Activated CD4-positive, alpha-beta T cell treated with anti-CD3 and anti-CD28 coated beads for 36 hours (primary cell): ENCODE results near the gene ACSL5. TPM values are rescaled to one million over a fixed set of nuclear protein-coding genes. Genes with fewer than 3 reads are reported as not detected.
"Not testable (repeated sequence)": the region's sequence is repeated elsewhere in the genome, so short reads cannot be mapped to it uniquely, and the experiment has no call there.

Source experiments
- ATAC-seq: fragments of 200-7000 bp; cut with Tn5 transposase; one replicate; pipeline ENCODE4 v1.10.0; 2021; ENCODE audit warnings: mild to moderate bottlenecking, moderate library complexity
- CTCF ChIA-PET: fragments of 350-600 bp; sonication (Branson Sonifier 250); formaldehyde crosslinking; loops from one replicate; lab custom pipeline; 2021; ENCODE audit warnings: antibody characterized with exemption; lab: Charles Lee
- POLR2A ChIA-PET: fragments of 350-600 bp; sonication (Branson Sonifier 250); formaldehyde crosslinking; loops from one replicate; lab custom pipeline; 2021; ENCODE audit warnings: antibody characterized with exemption, inconsistent platforms; lab: Charles Lee
- DNase-seq: peaks from one replicate; pipeline ENCODE4 v3.0.0-alpha.2; 2020
- H3K27ac Mint-ChIP-seq: one replicate; pipeline ENCODE4 v1.8.0; 2021; ENCODE audit warnings: mixed read lengths
- H3K27me3 Mint-ChIP-seq: one replicate; pipeline ENCODE4 v1.8.0; 2021; ENCODE audit warnings: mixed read lengths
- H3K36me3 Mint-ChIP-seq: one replicate; pipeline ENCODE4 v1.8.0; 2021; ENCODE audit warnings: low read depth, mixed read lengths
- H3K4me1 Mint-ChIP-seq: one replicate; pipeline ENCODE4 v1.8.0; 2021; ENCODE audit warnings: mixed read lengths
- H3K4me3 Mint-ChIP-seq: one replicate; pipeline ENCODE4 v1.8.0; 2021; ENCODE audit warnings: mild to moderate bottlenecking, moderate library complexity, mixed read lengths
- H3K9me3 Mint-ChIP-seq: one replicate; pipeline ENCODE4 v1.8.0; 2021; ENCODE audit warnings: low read depth, mixed read lengths
- intact Hi-C, 2 experiments: fragments of 100-400 bp; cut with DNase I in 1 of 2; cut with micrococcal nuclease in 1 of 2; formaldehyde crosslinking; loops; one replicate each; pipeline versions ENCODE4 v1.14.2 to v1.15.1; 2022 to 2024; cut with DNase I, micrococcal nuclease
- total RNA-seq, 2 experiments: library from RNA; stranded (reverse); gene quantifications; one replicate each; pipeline ENCODE4 v1.2.3, GENCODE V29; 2021

The ACSL5 gene
- total RNA-seq, 2 experiments from 2014 or later = 32.0 to 32.1 TPM

DNA sequence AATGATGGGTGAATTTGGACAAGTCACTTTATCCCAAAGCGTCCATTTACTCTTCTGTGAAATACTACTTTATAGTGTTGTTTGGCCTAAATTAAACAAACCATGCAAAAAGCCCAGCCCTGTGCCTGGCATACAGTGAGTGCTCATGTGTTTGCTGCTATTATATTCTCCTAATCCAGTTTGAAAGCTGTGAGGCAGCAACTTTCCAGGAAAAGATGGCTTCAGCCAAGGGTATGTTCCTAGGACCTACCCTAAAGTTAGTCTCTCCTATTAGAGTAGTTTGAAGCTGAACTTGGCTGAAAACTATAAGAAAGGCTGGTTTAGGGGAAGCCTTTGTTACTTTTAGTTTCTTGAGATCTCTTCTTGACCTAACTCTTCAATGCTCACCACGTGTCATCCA, 19.9 kb downstream of the ACSL5 start:
- Mint-ChIP-seq H3K27ac (no peak overlapping the region), H3K4me3 (no peak overlapping the region), H3K4me1 (peaks cover 23% of the 10 kb centered on the region), H3K9me3 (no peaks in the 10 kb centered on the region), H3K27me3 (no peaks in the 10 kb centered on the region), H3K36me3 (peaks cover 4% of the 10 kb centered on the region)
- ChIA-PET CTCF (no interaction called here), POLR2A (no interaction called here)
- DNase-seq (no peak), ATAC-seq (no peak)
- intact Hi-C loops = no loop called here

DNA sequence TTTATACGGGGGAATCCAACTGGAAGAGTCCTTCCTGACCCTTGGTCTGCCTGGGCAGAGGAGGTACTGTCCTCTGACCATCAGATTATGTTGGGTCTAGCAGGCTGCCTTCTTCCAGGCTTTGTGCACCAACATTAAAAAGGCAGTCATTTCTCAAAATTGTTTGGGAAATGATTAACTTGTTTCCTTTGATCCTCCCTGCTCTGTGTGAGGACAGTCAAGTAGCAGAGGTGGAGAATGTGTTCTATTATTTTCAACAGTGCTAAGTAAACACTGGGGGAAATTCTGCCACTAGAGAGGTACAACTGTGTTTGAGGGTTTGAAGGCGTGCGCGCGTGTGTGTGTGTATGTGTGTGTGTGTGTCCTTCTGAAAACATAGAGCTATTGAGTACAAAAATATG, 20.6 kb downstream of the ACSL5 start:
- no peaks in the 10 kb centered on the region for H3K9me3 Mint-ChIP-seq
- intact Hi-C loops = no loop called here
- H3K4me1 Mint-ChIP-seq = peaks cover 17% of the 10 kb centered on the region
- H3K36me3 Mint-ChIP-seq = peaks cover 7% of the 10 kb centered on the region
- H3K27ac Mint-ChIP-seq = no peak overlapping the region
- ChIA-PET CTCF (no interaction called here), POLR2A (no interaction called here)
- H3K27me3 Mint-ChIP-seq = no peaks in the 10 kb centered on the region
- no peak overlapping the region for H3K4me3 Mint-ChIP-seq
- no peak for ATAC-seq
- DNase-seq = no peak

DNA sequence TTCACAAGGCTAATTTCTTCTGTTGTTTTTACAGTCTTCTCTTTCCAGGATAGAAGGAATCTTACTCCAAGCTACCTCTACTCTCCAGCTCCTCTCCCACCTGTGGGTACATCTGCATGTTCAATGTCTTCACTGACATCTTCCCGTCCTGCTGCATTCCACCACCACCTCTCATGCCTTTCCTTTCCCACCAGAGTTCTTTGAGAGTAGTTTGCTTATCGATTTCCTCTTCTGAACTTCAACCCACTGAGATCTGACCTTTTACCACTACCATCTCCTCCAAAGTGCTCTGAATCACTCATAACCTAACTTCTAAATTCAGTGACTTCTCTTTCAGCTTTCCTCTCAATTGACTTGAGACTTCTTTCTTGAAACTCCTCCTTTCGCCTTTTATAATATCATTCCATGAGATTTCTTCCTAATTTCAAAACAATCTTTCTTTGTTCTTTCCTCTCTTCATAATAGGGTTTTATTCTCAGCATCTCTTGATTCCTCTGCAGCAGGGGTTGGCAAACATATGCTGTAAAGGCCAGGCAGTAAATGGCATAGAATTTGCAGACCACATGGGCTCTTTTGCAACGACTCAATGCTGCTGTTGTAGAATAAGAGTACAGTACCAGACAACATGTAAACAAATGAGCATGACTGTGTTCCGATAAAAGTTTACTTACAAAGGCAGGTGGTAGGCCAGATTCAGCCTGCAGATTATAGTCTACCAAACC, 22.1 kb downstream of the ACSL5 start:
- DNase-seq (no peak), ATAC-seq (no peak)
- POLR2A ChIA-PET = no interaction called here
- H3K9me3 Mint-ChIP-seq = no peaks in the 10 kb centered on the region
- CTCF ChIA-PET = no interaction called here
- H3K36me3 Mint-ChIP-seq = peaks cover 13% of the 10 kb centered on the region
- no peaks in the 10 kb centered on the region for H3K27me3 Mint-ChIP-seq
- H3K4me1 Mint-ChIP-seq = peaks cover 7% of the 10 kb centered on the region
- H3K4me3 Mint-ChIP-seq = no peak overlapping the region
- intact Hi-C loops = no loop called here
- H3K27ac Mint-ChIP-seq = no peak overlapping the region

DNA sequence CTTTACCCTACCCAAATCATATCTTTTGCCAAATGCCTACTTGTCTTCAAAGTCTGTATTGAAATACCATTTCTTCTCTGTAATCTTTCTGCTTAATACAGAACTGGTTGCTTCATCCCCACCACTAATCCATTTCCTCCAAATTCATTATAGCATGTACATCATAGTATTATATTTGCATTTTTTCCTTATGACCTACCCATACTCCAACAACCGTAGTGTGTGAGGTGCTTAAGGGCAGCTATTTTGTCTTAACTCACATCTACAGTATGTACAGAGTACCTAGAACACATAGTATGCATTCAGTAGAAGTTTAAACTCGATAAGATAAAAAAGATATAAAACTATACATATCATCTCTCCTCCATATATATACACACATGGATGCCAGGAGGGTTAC, 23.7 kb downstream of the ACSL5 start:
- intact Hi-C loops = no loop called here
- no peak overlapping the region for H3K4me3 Mint-ChIP-seq
- DNase-seq (no peak), ATAC-seq (no peak)
- H3K27ac Mint-ChIP-seq = no peak overlapping the region
- ChIA-PET CTCF (interaction anchor here (0.6 kb wide), 1 partner anchor 16 kb away, joined by 3 read pairs; no protein-coding TSS in a partner anchor), POLR2A (no interaction called here)
- H3K9me3 Mint-ChIP-seq = no peaks in the 10 kb centered on the region
- H3K4me1 Mint-ChIP-seq = peaks cover 4% of the 10 kb centered on the region
- H3K27me3 Mint-ChIP-seq = no peaks in the 10 kb centered on the region
- H3K36me3 Mint-ChIP-seq = peaks cover 14% of the 10 kb centered on the region

GRCh38 chr10:112402917-112403316, 29.0 kb downstream of the ACSL5 start:
- ChIA-PET CTCF (interaction anchor here (0.6 kb wide), 1 partner anchor 18 kb away, joined by 3 read pairs; no protein-coding TSS in a partner anchor), POLR2A (no interaction called here)
- Mint-ChIP-seq H3K27ac (no peak overlapping the region), H3K27me3 (no peaks in the 10 kb centered on the region), H3K36me3 (peaks cover 46% of the 10 kb centered on the region), H3K4me3 (no peak overlapping the region), H3K4me1 (peaks cover 3% of the 10 kb centered on the region), H3K9me3 (peaks cover 2% of the 10 kb centered on the region)
- ATAC-seq (no peak), DNase-seq (no peak)
- intact Hi-C loops = no loop called here

DNA sequence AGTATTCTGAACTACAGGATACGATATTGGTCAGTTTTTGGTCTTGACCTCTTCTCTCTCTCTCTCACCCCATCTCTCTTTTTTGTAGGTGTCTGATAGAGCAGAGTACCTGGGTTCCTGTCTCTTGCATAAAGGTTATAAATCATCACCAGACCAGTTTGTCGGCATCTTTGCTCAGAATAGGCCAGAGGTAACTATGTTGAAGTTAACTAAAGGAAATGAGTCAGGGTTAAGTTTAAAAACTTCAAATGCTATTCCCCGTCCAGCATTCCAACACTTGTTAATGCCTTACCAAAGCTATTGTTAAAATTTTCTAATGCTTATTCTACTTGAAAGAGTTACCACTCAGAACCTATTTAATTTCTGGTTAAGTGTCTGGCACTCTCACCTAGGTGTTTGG, 30.7 kb downstream of the ACSL5 start:
- intact Hi-C loops = no loop called here
- DNase-seq (no peak), ATAC-seq (no peak)
- Mint-ChIP-seq H3K27me3 (no peaks in the 10 kb centered on the region), H3K9me3 (peaks cover 2% of the 10 kb centered on the region), H3K4me1 (peaks cover 3% of the 10 kb centered on the region), H3K4me3 (no peak overlapping the region), H3K27ac (no peak overlapping the region), H3K36me3 (peaks cover 49% of the 10 kb centered on the region)
- POLR2A ChIA-PET = no interaction called here
- CTCF ChIA-PET = no interaction called here

DNA sequence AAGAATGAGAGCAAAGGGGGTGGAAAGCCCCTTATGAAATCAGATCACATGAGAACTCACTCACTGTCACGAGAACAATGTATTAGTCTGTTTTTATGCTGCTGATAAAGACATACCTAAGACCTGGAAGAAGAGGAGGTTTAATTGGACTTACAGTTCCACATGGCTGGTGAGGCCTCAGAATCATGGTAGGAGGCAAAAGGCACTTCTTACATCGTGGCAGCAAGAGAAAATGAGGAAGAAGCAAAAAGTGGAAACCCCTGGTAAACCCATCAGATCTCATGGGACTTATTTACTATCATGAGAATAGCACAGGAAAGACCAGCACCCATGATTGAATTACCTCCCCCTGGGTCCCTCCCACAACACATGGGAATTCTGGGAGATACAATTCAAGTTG, 32.9 kb downstream of the ACSL5 start:
- POLR2A ChIA-PET, H3K27ac Mint-ChIP-seq, H3K27me3 Mint-ChIP-seq, H3K9me3 Mint-ChIP-seq, ATAC-seq, intact Hi-C loops, CTCF ChIA-PET, DNase-seq, H3K4me1 Mint-ChIP-seq, H3K4me3 Mint-ChIP-seq: not testable (repeated sequence)
- peaks cover 48% of the 10 kb centered on the region for H3K36me3 Mint-ChIP-seq

GRCh38 chr10:112407696-112408095, 33.8 kb downstream of the ACSL5 start:
- Mint-ChIP-seq H3K9me3 (peaks cover 2% of the 10 kb centered on the region), H3K27me3 (no peaks in the 10 kb centered on the region), H3K4me1 (peaks cover 3% of the 10 kb centered on the region), H3K27ac (no peak overlapping the region), H3K4me3 (no peak overlapping the region), H3K36me3 (peaks cover 47% of the 10 kb centered on the region)
- CTCF ChIA-PET = interaction anchor here (1.6 kb wide), 1 partner anchor 18 kb away, joined by 3 read pairs; no protein-coding TSS in a partner anchor
- intact Hi-C loops = no loop called here
- ATAC-seq (no peak), DNase-seq (no peak)
- POLR2A ChIA-PET = no interaction called here

DNA sequence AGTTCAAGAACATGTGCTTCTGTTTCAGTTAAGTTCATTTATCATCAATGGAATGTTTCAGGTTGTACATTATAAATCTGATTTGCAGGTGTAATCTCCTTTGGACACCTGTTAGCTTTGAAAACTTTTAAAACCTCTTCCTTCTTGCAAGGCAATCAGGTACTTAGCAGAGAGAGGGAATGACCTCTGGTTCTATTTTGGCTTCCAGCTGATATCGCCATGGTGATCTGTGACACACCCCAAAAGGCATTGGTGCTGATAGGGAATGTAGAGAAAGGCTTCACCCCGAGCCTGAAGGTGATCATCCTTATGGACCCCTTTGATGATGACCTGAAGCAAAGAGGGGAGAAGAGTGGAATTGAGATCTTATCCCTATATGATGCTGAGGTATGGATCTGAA, 35.4 kb downstream of the ACSL5 start:
- CTCF ChIA-PET = no interaction called here
- peaks cover 2% of the 10 kb centered on the region for H3K9me3 Mint-ChIP-seq
- H3K4me1 Mint-ChIP-seq = peaks cover 3% of the 10 kb centered on the region
- no peaks in the 10 kb centered on the region for H3K27me3 Mint-ChIP-seq
- peak overlapping the region; percentile 38 for H3K27ac Mint-ChIP-seq
- DNase-seq = no peak
- POLR2A ChIA-PET = no interaction called here
- H3K36me3 Mint-ChIP-seq = peaks cover 49% of the 10 kb centered on the region
- intact Hi-C loops = no loop called here
- H3K4me3 Mint-ChIP-seq = no peak overlapping the region
- ATAC-seq = no peak

- DNase-seq (no peak), ATAC-seq (no peak)
- peaks cover 3% of the 10 kb centered on the region for H3K4me1 Mint-ChIP-seq
- H3K4me3 Mint-ChIP-seq = no peak overlapping the region
- peaks cover 48% of the 10 kb centered on the region for H3K36me3 Mint-ChIP-seq
- H3K9me3 Mint-ChIP-seq = peaks cover 2% of the 10 kb centered on the region
- CTCF ChIA-PET = no interaction called here
- POLR2A ChIA-PET = no interaction called here
- no peak overlapping the region for H3K27ac Mint-ChIP-seq
- intact Hi-C loops = no loop called here
- H3K27me3 Mint-ChIP-seq = no peaks in the 10 kb centered on the region
These were observed 35.8 kb downstream of the ACSL5 start for GRCh38 chr10:112409755-112410154.

GRCh38 chr10:112412696-112413095, 38.8 kb downstream of the ACSL5 start:
- CTCF ChIA-PET = interaction anchor here (0.6 to 0.9 kb wide), 2 partner anchors 16 to 19 kb away, joined by 3 read pairs; no protein-coding TSS in a partner anchor
- no peak overlapping the region for H3K27ac Mint-ChIP-seq

GRCh38 chr10:112421731-112422130, 47.8 kb downstream of the ACSL5 start:
- no peak for DNase-seq
- Mint-ChIP-seq H3K9me3 (no peaks in the 10 kb centered on the region), H3K36me3 (peaks cover 37% of the 10 kb centered on the region), H3K4me3 (no peak overlapping the region), H3K27me3 (no peaks in the 10 kb centered on the region), H3K4me1 (no peaks in the 10 kb centered on the region), H3K27ac (peak overlapping the region; percentile 29)
- intact Hi-C loops = no loop called here
- CTCF ChIA-PET = no interaction called here
- POLR2A ChIA-PET = no interaction called here
- ATAC-seq = no peak

More at GRCh38 chr10:112412696-112413095, 38.8 kb downstream of the ACSL5 start:
- ATAC-seq (no peak), DNase-seq (no peak)
- peaks cover 44% of the 10 kb centered on the region for H3K36me3 Mint-ChIP-seq
- POLR2A ChIA-PET = no interaction called here
- H3K9me3 Mint-ChIP-seq = no peaks in the 10 kb centered on the region
- no peaks in the 10 kb centered on the region for H3K4me1 Mint-ChIP-seq
- intact Hi-C loops = no loop called here
- no peak overlapping the region for H3K4me3 Mint-ChIP-seq
- no peaks in the 10 kb centered on the region for H3K27me3 Mint-ChIP-seq
